Caco-2 (cell line): Measurements from ENCODE around the gene KIAA0753. TPM values are rescaled to one million over a fixed set of nuclear protein-coding genes. Genes with fewer than 3 reads are reported as not detected.

Experiments
- BruUV-seq: library from RNA; stranded (reverse); fragments of 400-500 nt; replicated peaks from 2 replicates; lab custom pipeline; 2021; lab: Mats Ljungman, UMichigan
- CTCF ChIA-PET: fragments of 300-600 bp; sonication (Branson Sonifier 250); formaldehyde crosslinking; loops from one replicate; lab custom pipeline; 2022; ENCODE audit warnings: antibody characterized with exemption; lab: Charles Lee
- POLR2A ChIA-PET: fragments of 300-600 bp; sonication (Branson Sonifier 250); formaldehyde crosslinking; loops from one replicate; lab custom pipeline; 2022; ENCODE audit warnings: antibody characterized with exemption; lab: Charles Lee
- DNase-seq, 2 experiments: peaks; one replicate each; pipeline versions ENCODE4 v3.0.0 to v3.0.0-alpha.2; 2020 to 2022
- H3K27me3 ChIP-seq: replicated peaks from 2 replicates; pipeline ENCODE4 v1.6.0; 2011; ENCODE audit warnings: low read length; ENCODE audit not compliant: control insufficient read depth, insufficient read depth
- H3K36me3 ChIP-seq: 2 replicates; pipeline ENCODE4 v1.5.1; 2011; ENCODE audit warnings: low read length; ENCODE audit not compliant: control insufficient read depth, insufficient read depth
- H3K4me1 ChIP-seq: fragments of 250-450 bp; sonication (Bioruptor Pico); 2 replicates; pipeline ENCODE4 v1.5.1; 2020; ENCODE audit warnings: mild to moderate bottlenecking
- H3K4me3 ChIP-seq: 2 replicates; pipeline ENCODE4 v1.5.1; 2011; ENCODE audit warnings: low read depth, mild to moderate bottlenecking, control low read depth, low read length
- H3K9me3 ChIP-seq: fragments of 250-450 bp; sonication (Bioruptor Pico); 2 replicates; pipeline ENCODE4 v1.5.1; 2020; ENCODE audit warnings: mild to moderate bottlenecking, moderate library complexity
- H3K27ac Mint-ChIP-seq: one replicate; pipeline ENCODE4 v1.8.0; 2022; ENCODE audit warnings: mixed read lengths; ENCODE audit not compliant: unreplicated experiment
- H3K27me3 Mint-ChIP-seq: one replicate; pipeline ENCODE4 v1.8.0; 2022; ENCODE audit warnings: mixed read lengths; ENCODE audit not compliant: insufficient read depth, unreplicated experiment
- H3K36me3 Mint-ChIP-seq: one replicate; pipeline ENCODE4 v1.8.0; 2022; ENCODE audit warnings: mild to moderate bottlenecking, mixed read lengths; ENCODE audit not compliant: insufficient read depth, unreplicated experiment
- H3K4me1 Mint-ChIP-seq: one replicate; pipeline ENCODE4 v1.8.0; 2022; ENCODE audit warnings: low read depth, mixed read lengths; ENCODE audit not compliant: unreplicated experiment
- H3K4me3 Mint-ChIP-seq: one replicate; pipeline ENCODE4 v1.8.0; 2022; ENCODE audit warnings: mild to moderate bottlenecking, moderate library complexity, mixed read lengths; ENCODE audit not compliant: unreplicated experiment
- H3K9me3 Mint-ChIP-seq: one replicate; pipeline ENCODE4 v1.8.0; 2022; ENCODE audit warnings: mixed read lengths; ENCODE audit not compliant: unreplicated experiment
- CTCF ChIP-seq, 2 experiments: fragments of 200-600 bp in 1 of 2; IDR thresholded peaks; 1 replicate in 1 of 2; 2 replicates in 1 of 2; pipeline versions ENCODE4 v1.5.1 to v1.8.0; 2011 to 2022; ENCODE audit warnings: antibody characterized with exemption in 1 of 2, control low read depth in 1 of 2, inconsistent platforms in 1 of 2, low read depth in 1 of 2, low read length in 1 of 2, mild to moderate bottlenecking in 1 of 2, moderate library complexity in 1 of 2; ENCODE audit not compliant: insufficient read depth in 1 of 2, severe bottlenecking in 1 of 2, unreplicated experiment in 1 of 2
- intact Hi-C: fragments of 100-400 bp; cut with micrococcal nuclease; formaldehyde crosslinking; loops from one replicate; pipeline ENCODE4 v1.10.0; 2022; ENCODE audit not compliant: unreplicated experiment
- total RNA-seq: library from RNA; stranded (reverse); gene quantifications from 2 replicates; pipeline ENCODE4 v1.2.3, GENCODE V29; 2022

The KIAA0753 gene
- total RNA-seq, 1 experiment from 2014 or later = 7.7 TPM

GRCh38 chr17:6555331-6556120, 85.0 kb downstream of the KIAA0753 start:
- H3K27me3 ChIP-seq = no peaks in the 10 kb centered on the region
- POLR2A ChIA-PET = no interaction called here
- Mint-ChIP-seq H3K27ac (no peak overlapping the region), H3K9me3 (no peaks in the 10 kb centered on the region), H3K4me1 (no peaks in the 10 kb centered on the region), H3K36me3 (no peaks in the 10 kb centered on the region), H3K27me3 (no peaks in the 10 kb centered on the region), H3K4me3 (peak overlapping the region; percentile 43)
- BruUV-seq = no TSS peak
- H3K36me3 ChIP-seq = no peaks in the 10 kb centered on the region
- CTCF ChIA-PET = interaction anchor here (0.9 kb wide), 1 partner anchor 83 kb away, joined by 3 read pairs; no protein-coding TSS in a partner anchor
- no peaks in the 10 kb centered on the region for H3K9me3 ChIP-seq
- no peak for DNase-seq
- intact Hi-C loops = no loop called here
- TF ChIP-seq CTCF (IDR thresholded peaks at IDR 0.05; ENCODE audit: insufficient read depth in 1 of 2, low read depth in 1 of 2, low read length in 1 of 2, severe bottlenecking in 1 of 2, unreplicated experiment in 1 of 2) = no peak
- H3K4me1 ChIP-seq = no peaks in the 10 kb centered on the region
- H3K4me3 ChIP-seq = peak overlapping the region; percentile 45

GRCh38 chr17:6554871-6555330, 85.6 kb downstream of the KIAA0753 start:
- no peaks in the 10 kb centered on the region for H3K36me3 ChIP-seq
- no peaks in the 10 kb centered on the region for H3K27me3 ChIP-seq
- no peaks in the 10 kb centered on the region for H3K9me3 ChIP-seq
- H3K4me1 ChIP-seq = no peaks in the 10 kb centered on the region
- Mint-ChIP-seq H3K36me3 (no peaks in the 10 kb centered on the region), H3K4me1 (no peaks in the 10 kb centered on the region), H3K9me3 (no peaks in the 10 kb centered on the region), H3K27me3 (no peaks in the 10 kb centered on the region), H3K27ac (no peak overlapping the region), H3K4me3 (peak overlapping the region; percentile 43)
- no TSS peak for BruUV-seq
- CTCF ChIA-PET = no interaction called here
- POLR2A ChIA-PET = no interaction called here
- DNase-seq = no peak
- intact Hi-C loops = no loop called here
- H3K4me3 ChIP-seq = no peak overlapping the region
- TF ChIP-seq CTCF (IDR thresholded peaks at IDR 0.05; ENCODE audit: insufficient read depth in 1 of 2, low read depth in 1 of 2, low read length in 1 of 2, severe bottlenecking in 1 of 2, unreplicated experiment in 1 of 2) = no peak

GRCh38 chr17:6554342-6554741, 86.2 kb downstream of the KIAA0753 start:
- no peaks in the 10 kb centered on the region for H3K9me3 ChIP-seq
- H3K4me3 Mint-ChIP-seq = no peak overlapping the region
- H3K4me1 Mint-ChIP-seq = no peaks in the 10 kb centered on the region
- DNase-seq = no peak
- ChIA-PET POLR2A (no interaction called here), CTCF (no interaction called here)
- H3K27me3 ChIP-seq = no peaks in the 10 kb centered on the region
- H3K27me3 Mint-ChIP-seq = no peaks in the 10 kb centered on the region
- no TSS peak for BruUV-seq
- no peaks in the 10 kb centered on the region for H3K9me3 Mint-ChIP-seq
- no peak overlapping the region for H3K4me3 ChIP-seq
- intact Hi-C loops = no loop called here
- H3K4me1 ChIP-seq = no peaks in the 10 kb centered on the region
- no peak overlapping the region for H3K27ac Mint-ChIP-seq
- H3K36me3 Mint-ChIP-seq = no peaks in the 10 kb centered on the region
- H3K36me3 ChIP-seq = no peaks in the 10 kb centered on the region
- no peak for TF ChIP-seq CTCF (IDR thresholded peaks at IDR 0.05; ENCODE audit: insufficient read depth in 1 of 2, low read depth in 1 of 2, low read length in 1 of 2, severe bottlenecking in 1 of 2, unreplicated experiment in 1 of 2)
